IMR-90 (cell line): ENCODE data around the gene ERN1.
A peak's percentile ranks its signal among the peaks of the same experiment; 100 is the strongest.

Source experiments
- CEBPB ChIP-seq: IDR thresholded peaks from 2 replicates; pipeline ENCODE4 v1.6.1; 2012; ENCODE audit warnings: low read depth, low read length, improper control_type of control experiment
- FOS ChIP-seq: fragments of 150-350 bp; IDR thresholded peaks from 2 replicates; pipeline ENCODE4 v1.6.1; 2016; ENCODE audit warnings: low read depth, low read length
- MAFK ChIP-seq: IDR thresholded peaks from 2 replicates; pipeline ENCODE4 v1.6.1; 2012; ENCODE audit warnings: low read depth, low read length, improper control_type of control experiment
- MAZ ChIP-seq: IDR thresholded peaks from 2 replicates; pipeline ENCODE4 v1.6.1; 2012; ENCODE audit warnings: low read depth, mild to moderate bottlenecking, low read length, improper control_type of control experiment, moderate library complexity, borderline replicate concordance
- MXI1 ChIP-seq: IDR thresholded peaks from 2 replicates; pipeline ENCODE4 v1.6.1; 2012; ENCODE audit warnings: low read depth, mild to moderate bottlenecking, low read length, moderate library complexity, borderline replicate concordance
- POLR2A ChIP-seq: IDR thresholded peaks from 2 replicates; pipeline ENCODE4 v1.6.1; 2012; ENCODE audit warnings: mild to moderate bottlenecking, low read depth, low read length
- RAD21 ChIP-seq: IDR thresholded peaks from 2 replicates; pipeline ENCODE4 v1.6.1; 2012; ENCODE audit warnings: low read length, improper control_type of control experiment
- RCOR1 ChIP-seq: IDR thresholded peaks from 2 replicates; pipeline ENCODE4 v1.6.1; 2012; ENCODE audit warnings: mild to moderate bottlenecking, low read length, improper control_type of control experiment; ENCODE audit not compliant: insufficient replicate concordance
- RFX5 ChIP-seq: IDR thresholded peaks from 2 replicates; pipeline ENCODE4 v1.8.0; 2012; ENCODE audit warnings: low read depth, mild to moderate bottlenecking, low read length, moderate library complexity
- TF ChIP-seq, protein P1 (sequence below): conservative IDR thresholded peaks from 2 replicates; pipeline ENCODE4 v1.5.1; 2012; ENCODE audit warnings: mild to moderate bottlenecking, low read depth, low read length, improper control_type of control experiment
- TF ChIP-seq, protein P2 (sequence below): fragments of 150-350 bp; IDR thresholded peaks from 2 replicates; pipeline ENCODE4 v1.6.1; 2016; ENCODE audit warnings: low read depth, mild to moderate bottlenecking, low read length, moderate library complexity, borderline replicate concordance
- TF ChIP-seq, protein P3 (sequence below): fragments of 150-350 bp; IDR thresholded peaks from 2 replicates; pipeline ENCODE4 v1.6.1; 2017; ENCODE audit warnings: mild to moderate bottlenecking, antibody characterized with exemption, low read length, low read depth

DNA sequence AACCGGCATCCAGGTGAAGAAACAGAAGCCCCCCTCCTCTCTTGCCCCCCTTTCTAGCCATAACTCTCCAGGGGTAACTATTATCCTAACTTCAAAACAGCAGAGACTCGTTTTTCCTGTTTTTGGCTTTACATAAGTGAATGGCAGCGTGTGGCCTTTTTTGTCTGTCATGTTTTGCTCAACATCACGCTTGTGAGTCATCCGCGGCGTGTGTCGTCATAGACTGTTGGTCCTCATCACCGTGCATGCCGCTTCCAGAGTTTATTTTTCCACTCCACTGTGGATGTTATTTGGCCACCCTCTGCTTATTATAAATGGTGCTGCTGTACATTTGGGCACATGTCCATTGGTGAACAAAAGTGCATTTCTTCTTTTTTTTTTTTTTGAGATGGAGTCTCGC, 52.6 kb downstream of the ERN1 start:
- TF ChIP-seq RFX5: no peak
- no peak for TF ChIP-seq POLR2A
- TF ChIP-seq, protein P1, sequence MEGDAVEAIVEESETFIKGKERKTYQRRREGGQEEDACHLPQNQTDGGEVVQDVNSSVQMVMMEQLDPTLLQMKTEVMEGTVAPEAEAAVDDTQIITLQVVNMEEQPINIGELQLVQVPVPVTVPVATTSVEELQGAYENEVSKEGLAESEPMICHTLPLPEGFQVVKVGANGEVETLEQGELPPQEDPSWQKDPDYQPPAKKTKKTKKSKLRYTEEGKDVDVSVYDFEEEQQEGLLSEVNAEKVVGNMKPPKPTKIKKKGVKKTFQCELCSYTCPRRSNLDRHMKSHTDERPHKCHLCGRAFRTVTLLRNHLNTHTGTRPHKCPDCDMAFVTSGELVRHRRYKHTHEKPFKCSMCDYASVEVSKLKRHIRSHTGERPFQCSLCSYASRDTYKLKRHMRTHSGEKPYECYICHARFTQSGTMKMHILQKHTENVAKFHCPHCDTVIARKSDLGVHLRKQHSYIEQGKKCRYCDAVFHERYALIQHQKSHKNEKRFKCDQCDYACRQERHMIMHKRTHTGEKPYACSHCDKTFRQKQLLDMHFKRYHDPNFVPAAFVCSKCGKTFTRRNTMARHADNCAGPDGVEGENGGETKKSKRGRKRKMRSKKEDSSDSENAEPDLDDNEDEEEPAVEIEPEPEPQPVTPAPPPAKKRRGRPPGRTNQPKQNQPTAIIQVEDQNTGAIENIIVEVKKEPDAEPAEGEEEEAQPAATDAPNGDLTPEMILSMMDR: no peak
- TF ChIP-seq FOS: no peak
- TF ChIP-seq RAD21: no peak
- TF ChIP-seq CEBPB: 0 out of 2 replicates have a peak, but pooled peaks have one; percentile 34
- no peak for TF ChIP-seq MXI1
- no peak for TF ChIP-seq MAFK
- TF ChIP-seq, protein P2, sequence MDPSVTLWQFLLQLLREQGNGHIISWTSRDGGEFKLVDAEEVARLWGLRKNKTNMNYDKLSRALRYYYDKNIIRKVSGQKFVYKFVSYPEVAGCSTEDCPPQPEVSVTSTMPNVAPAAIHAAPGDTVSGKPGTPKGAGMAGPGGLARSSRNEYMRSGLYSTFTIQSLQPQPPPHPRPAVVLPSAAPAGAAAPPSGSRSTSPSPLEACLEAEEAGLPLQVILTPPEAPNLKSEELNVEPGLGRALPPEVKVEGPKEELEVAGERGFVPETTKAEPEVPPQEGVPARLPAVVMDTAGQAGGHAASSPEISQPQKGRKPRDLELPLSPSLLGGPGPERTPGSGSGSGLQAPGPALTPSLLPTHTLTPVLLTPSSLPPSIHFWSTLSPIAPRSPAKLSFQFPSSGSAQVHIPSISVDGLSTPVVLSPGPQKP: no peak
- TF ChIP-seq MAZ: no peak
- TF ChIP-seq, protein P3, sequence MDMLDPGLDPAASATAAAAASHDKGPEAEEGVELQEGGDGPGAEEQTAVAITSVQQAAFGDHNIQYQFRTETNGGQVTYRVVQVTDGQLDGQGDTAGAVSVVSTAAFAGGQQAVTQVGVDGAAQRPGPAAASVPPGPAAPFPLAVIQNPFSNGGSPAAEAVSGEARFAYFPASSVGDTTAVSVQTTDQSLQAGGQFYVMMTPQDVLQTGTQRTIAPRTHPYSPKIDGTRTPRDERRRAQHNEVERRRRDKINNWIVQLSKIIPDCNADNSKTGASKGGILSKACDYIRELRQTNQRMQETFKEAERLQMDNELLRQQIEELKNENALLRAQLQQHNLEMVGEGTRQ: no peak
- TF ChIP-seq RCOR1: no peak
